Smooth muscle cell of the pulmonary artery (primary cell): Measurements from ENCODE around the gene GRIN1. TPM values are rescaled to one million over a fixed set of nuclear protein-coding genes. Genes with fewer than 3 reads are reported as not detected.

Experiments used
- total RNA-seq: library from RNA; depleted of rRNA; stranded (reverse); fragments of >200 nt; gene quantifications from 2 replicates; pipeline ENCODE4 v1.2.3, GENCODE V29; 2014

Gene GRIN1
- total RNA-seq: 0.10 TPM in 1 of 2 replicates, not detected in the other

DNA sequence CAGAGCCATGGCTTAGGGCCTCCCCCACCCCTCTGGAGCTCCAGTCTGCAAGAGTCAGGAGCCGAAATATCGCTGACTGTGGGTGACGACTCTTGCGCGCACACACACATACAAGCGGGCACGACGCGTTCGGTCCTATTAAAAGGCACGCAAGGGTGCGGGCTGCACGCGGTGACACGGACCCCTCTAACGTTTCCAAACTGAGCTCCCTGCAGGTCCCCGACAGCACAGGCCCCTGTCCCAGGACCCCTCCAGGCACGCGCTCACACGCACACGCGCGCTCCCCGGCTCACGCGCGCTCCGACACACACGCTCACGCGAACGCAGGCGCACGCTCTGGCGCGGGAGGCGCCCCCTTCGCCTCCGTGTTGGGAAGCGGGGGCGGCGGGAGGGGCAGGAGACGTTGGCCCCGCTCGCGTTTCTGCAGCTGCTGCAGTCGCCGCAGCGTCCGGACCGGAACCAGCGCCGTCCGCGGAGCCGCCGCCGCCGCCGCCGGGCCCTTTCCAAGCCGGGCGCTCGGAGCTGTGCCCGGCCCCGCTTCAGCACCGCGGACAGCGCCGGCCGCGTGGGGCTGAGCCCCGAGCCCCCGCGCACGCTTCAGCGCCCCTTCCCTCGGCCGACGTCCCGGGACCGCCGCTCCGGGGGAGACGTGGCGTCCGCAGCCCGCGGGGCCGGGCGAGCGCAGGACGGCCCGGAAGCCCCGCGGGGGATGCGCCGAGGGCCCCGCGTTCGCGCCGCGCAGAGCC is at the start of gene GRIN1:
TSS of gene GRIN1 (plus strand) at position 433 of the 746 bp plus-strand sequence. CDS start 333 bp downstream, outside the sequence.

DNA sequence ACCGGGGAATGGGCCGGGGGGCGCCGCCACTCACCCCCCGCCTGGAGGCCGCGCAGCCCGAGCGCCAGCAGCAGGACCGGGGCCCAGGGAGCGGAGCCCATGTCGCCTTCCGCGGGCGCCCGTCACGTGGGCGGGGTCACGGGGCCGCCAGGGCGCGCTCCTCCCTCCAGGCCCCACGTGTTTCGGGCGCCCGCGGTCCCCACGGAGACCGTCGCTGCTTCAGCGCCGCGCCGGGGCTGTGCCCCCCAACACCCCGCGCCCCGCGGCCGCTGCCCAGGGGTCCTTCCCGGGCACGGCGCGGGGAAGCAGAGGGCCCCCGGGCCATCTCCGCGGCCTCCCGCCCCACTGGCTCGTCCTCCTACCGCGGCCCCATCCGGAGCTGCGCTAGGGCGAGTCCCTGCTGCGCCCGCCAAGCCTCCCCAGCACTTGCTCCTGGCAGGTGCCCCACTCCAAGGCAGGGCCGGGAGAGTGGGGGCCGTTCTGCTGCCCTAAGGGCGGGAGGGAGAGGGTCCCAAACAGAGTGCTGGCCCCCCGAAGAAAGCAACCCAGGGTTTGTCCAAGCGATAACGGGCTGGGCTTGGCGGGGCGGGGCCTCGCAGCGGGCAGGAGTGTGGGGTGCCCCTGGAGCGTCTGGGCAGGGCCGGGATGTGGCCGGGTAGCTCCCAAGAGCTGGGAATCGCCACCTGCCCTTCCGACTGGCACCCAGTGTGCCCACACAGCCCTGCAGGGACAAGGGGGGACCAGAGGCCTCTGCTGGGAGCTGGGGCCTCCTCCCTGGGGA is 24.2 kb upstream of the GRIN1 start, which contains the start of gene DPP7:
TSS of gene DPP7 (minus strand) at position 121 of the 781 bp plus-strand sequence. CDS start at position 101, 20 bp downstream.

GRCh38 chr9:137169896-137170358 is 31.0 kb downstream of the GRIN1 start, which contains the start of gene LRRC26:
TSS of gene LRRC26 (minus strand) at chr9:137170051. CDS start at chr9:137169943, 108 bp downstream.

GRCh38 chr9:137188490-137189296 is 49.7 kb downstream of the GRIN1 start, which contains the start of the genes ANAPC2 and SSNA1:
TSS of gene ANAPC2 (minus strand) at chr9:137188560. CDS start at chr9:137188532, 28 bp downstream.
TSS of gene SSNA1 (plus strand) at chr9:137188676. CDS start at chr9:137188727, 51 bp downstream.

GRCh38 chr9:137200311-137201204 is 61.6 kb downstream of the GRIN1 start, which contains the start of gene TPRN:
TSS of gene TPRN (minus strand) at chr9:137200741. CDS start at chr9:137200711, 30 bp downstream.

DNA sequence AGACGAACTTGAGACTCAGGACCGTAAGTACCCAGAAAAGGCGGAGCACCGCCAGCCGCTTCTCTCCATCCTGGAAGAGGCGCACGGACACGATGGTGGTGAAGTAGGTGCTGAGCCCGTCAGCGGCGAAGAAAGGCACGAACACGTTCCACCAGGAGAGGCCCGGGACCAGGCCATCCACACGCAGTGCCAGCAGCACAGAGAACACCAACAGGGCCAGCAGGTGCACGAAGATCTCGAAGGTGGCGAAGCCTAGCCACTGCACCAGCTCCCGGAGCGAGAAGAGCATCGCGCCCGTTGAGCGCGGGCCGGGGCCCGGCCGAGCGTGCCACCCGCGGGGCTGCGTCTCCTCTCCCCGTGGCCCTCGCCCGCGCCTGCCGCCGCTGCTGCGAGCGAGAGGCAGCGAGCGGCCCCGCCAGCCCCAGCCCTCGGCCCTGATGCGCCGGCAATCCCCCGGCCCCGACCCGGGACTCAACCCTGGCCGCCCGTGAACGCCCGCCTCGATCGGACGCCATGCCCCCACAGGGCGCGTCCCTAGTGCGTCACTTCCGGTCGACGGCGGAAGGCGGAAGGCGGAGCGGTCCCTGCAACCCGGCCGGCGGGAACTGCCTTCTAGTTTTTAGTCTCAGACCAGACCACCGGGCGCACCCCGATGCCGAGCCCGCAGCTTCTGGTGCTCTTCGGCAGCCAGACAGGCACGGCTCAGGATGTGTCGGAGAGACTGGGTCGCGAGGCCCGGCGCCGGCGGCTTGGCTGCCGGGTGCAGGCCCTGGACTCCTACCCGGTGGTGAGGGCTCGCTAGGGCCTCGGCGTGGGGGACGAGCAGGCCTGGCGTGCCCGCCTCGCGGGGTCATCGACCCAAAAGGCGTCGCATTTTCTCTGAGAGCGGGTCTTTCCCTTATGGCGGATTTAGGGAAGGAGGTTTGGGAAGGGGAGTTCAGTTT is 66.4 kb downstream of the GRIN1 start, which contains the start of the genes NDOR1 and TMEM203:
TSS of gene NDOR1 (plus strand) at position 575 of the 944 bp plus-strand sequence. CDS start at position 653, 78 bp downstream.
TSS of gene TMEM203 (minus strand) at position 523 of the 944 bp plus-strand sequence. CDS start at position 289, 234 bp downstream.

Other genes starting within 250 kb of the GRIN1 start
- gene FBXW5, start 194.4 kb upstream of the GRIN1 start, total RNA-seq: 164 and 216 TPM in 2 replicates
- 0.72 and 0.79 TPM in 2 replicates for gene C8G, start 193.9 kb upstream of the GRIN1 start, total RNA-seq
- 0.20 TPM in 1 of 2 replicates, not detected in the other for gene LCN12, start 186.9 kb upstream of the GRIN1 start, total RNA-seq
- gene PTGDS, start 161.7 kb upstream of the GRIN1 start, total RNA-seq: 11.1 and 66.1 TPM in 2 replicates
- 0.50 and 1.1 TPM in 2 replicates for gene LCNL1, start 156.2 kb upstream of the GRIN1 start, total RNA-seq
- 8.0 and 11.2 TPM in 2 replicates for gene PAXX, start 146.7 kb upstream of the GRIN1 start, total RNA-seq
- 2.0 and 2.9 TPM in 2 replicates for gene CLIC3, start 142.6 kb upstream of the GRIN1 start, total RNA-seq
- gene ABCA2, start 110.9 kb upstream of the GRIN1 start, total RNA-seq: 81.1 and 129 TPM in 2 replicates
- gene FUT7, start 107.1 kb upstream of the GRIN1 start, total RNA-seq: not detected in 2 replicates
- gene NPDC1, start 93.0 kb upstream of the GRIN1 start, total RNA-seq: 21.6 and 66.1 TPM in 2 replicates
- not detected in 2 replicates for gene ENTPD2, start 85.1 kb upstream of the GRIN1 start, total RNA-seq
- 2.7 and 3.7 TPM in 2 replicates for gene SAPCD2, start 68.6 kb upstream of the GRIN1 start, total RNA-seq
- 20.3 and 38.3 TPM in 2 replicates for gene UAP1L1, start 61.6 kb upstream of the GRIN1 start, total RNA-seq
- 153 and 203 TPM in 2 replicates for gene MAN1B1, start 52.2 kb upstream of the GRIN1 start, total RNA-seq
- 82.9 and 145 TPM in 2 replicates for gene DPP7, start 24.4 kb upstream of the GRIN1 start, total RNA-seq
- gene LRRC26, start 30.9 kb downstream of the GRIN1 start, total RNA-seq: not detected in 2 replicates
- gene TMEM210, start 32.9 kb downstream of the GRIN1 start, total RNA-seq: not detected in 2 replicates
- gene ANAPC2, start 49.4 kb downstream of the GRIN1 start, total RNA-seq: 24.6 and 33.7 TPM in 2 replicates
- 42.6 and 53.3 TPM in 2 replicates for gene SSNA1, start 49.5 kb downstream of the GRIN1 start, total RNA-seq
- gene TPRN, start 61.6 kb downstream of the GRIN1 start, total RNA-seq: 6.1 and 9.5 TPM in 2 replicates
- gene TMEM203, start 66.5 kb downstream of the GRIN1 start, total RNA-seq: 36.8 and 39.2 TPM in 2 replicates
- gene NDOR1, start 66.5 kb downstream of the GRIN1 start, total RNA-seq: 4.5 and 6.3 TPM in 2 replicates
- 1.2 and 2.8 TPM in 2 replicates for gene RNF208, start 83.1 kb downstream of the GRIN1 start, total RNA-seq
- gene CYSRT1, start 86.0 kb downstream of the GRIN1 start, total RNA-seq: 0.33 and 0.66 TPM in 2 replicates
- 0.07 TPM in 1 of 2 replicates, not detected in the other for gene RNF224, start 88.3 kb downstream of the GRIN1 start, total RNA-seq
- not detected in 2 replicates for gene SLC34A3, start 91.7 kb downstream of the GRIN1 start, total RNA-seq
- 145 and 163 TPM in 2 replicates for gene TUBB4B, start 102.1 kb downstream of the GRIN1 start, total RNA-seq
- not detected in 2 replicates for gene STPG3, start 112.1 kb downstream of the GRIN1 start, total RNA-seq
- gene NELFB, start 116.2 kb downstream of the GRIN1 start, total RNA-seq: 59.5 and 64.4 TPM in 2 replicates
- 19.7 and 47.4 TPM in 2 replicates for gene TOR4A, start 138.6 kb downstream of the GRIN1 start, total RNA-seq
- 0.13 and 0.20 TPM in 2 replicates for gene NRARP, start 163.1 kb downstream of the GRIN1 start, total RNA-seq